T-helper 17 cell (primary cell): ENCODE measurements around the gene COL17A1. TPM values are rescaled to one million over a fixed set of nuclear protein-coding genes. Genes with fewer than 3 reads are reported as not detected.

Experiments
- ATAC-seq: fragments of 150-1000 bp; cut with Tn5 transposase; 2 replicates; pipeline ENCODE4 v1.10.0; 2021; ENCODE audit warnings: mild to moderate bottlenecking, moderate library complexity
- DNase-seq, 3 donors: peaks; one replicate each; pipeline versions ENCODE4 v3.0.0 to v3.0.0-alpha.2; 2020 to 2021
- H3K9me3 ChIP-seq: one replicate; pipeline ENCODE4 v1.7.0; 2013; ENCODE audit warnings: low read length, mild to moderate bottlenecking; ENCODE audit not compliant: control insufficient read depth, poor library complexity, severe bottlenecking
- H3K27ac Mint-ChIP-seq: one replicate; pipeline ENCODE4 v1.8.0; 2022; ENCODE audit warnings: mild to moderate bottlenecking, moderate library complexity, mixed read lengths
- H3K27me3 Mint-ChIP-seq: one replicate; pipeline ENCODE4 v1.8.0; 2022; ENCODE audit warnings: mixed read lengths
- H3K36me3 Mint-ChIP-seq: one replicate; pipeline ENCODE4 v1.8.0; 2022; ENCODE audit warnings: low read depth, mixed read lengths
- H3K4me1 Mint-ChIP-seq: one replicate; pipeline ENCODE4 v1.8.0; 2022; ENCODE audit warnings: mild to moderate bottlenecking, mixed read lengths
- H3K4me3 Mint-ChIP-seq: one replicate; pipeline ENCODE4 v1.8.0; 2022; ENCODE audit warnings: mild to moderate bottlenecking, moderate library complexity, mixed read lengths
- total RNA-seq, 4 donors: library from RNA in 2 of 4; stranded (reverse) in 2 of 4; gene quantifications; one replicate each; pipeline ENCODE4 v1.2.3 and lab custom pipeline; 2022 to 2026

Gene COL17A1
- total RNA-seq, 2 donors from 2014 or later: not detected

- no peak overlapping the region for H3K27ac Mint-ChIP-seq
Observed at GRCh38 chr10:104029521-104029860, 56.2 kb downstream of the COL17A1 start.

GRCh38 chr10:104028823-104029520, 56.7 kb downstream of the COL17A1 start:
- H3K9me3 ChIP-seq: no peaks in the 10 kb centered on the region
- ATAC-seq (no peak), DNase-seq (no peak)
- peaks cover 11% of the 10 kb centered on the region for H3K36me3 Mint-ChIP-seq
- H3K4me3 Mint-ChIP-seq: no peak overlapping the region
- H3K27ac Mint-ChIP-seq: no peak overlapping the region
- no peaks in the 10 kb centered on the region for H3K27me3 Mint-ChIP-seq
- peaks cover 6% of the 10 kb centered on the region for H3K4me1 Mint-ChIP-seq

More at GRCh38 chr10:104029521-104029860, 56.2 kb downstream of the COL17A1 start:
- DNase-seq (no peak), ATAC-seq (no peak)
- Mint-ChIP-seq H3K36me3 (peaks cover 5% of the 10 kb centered on the region), H3K27me3 (no peaks in the 10 kb centered on the region), H3K4me3 (no peak overlapping the region), H3K4me1 (peaks cover 4% of the 10 kb centered on the region)
- H3K9me3 ChIP-seq: no peaks in the 10 kb centered on the region

GRCh38 chr10:104028146-104028545, 57.5 kb downstream of the COL17A1 start:
- Mint-ChIP-seq H3K27ac (peak overlapping the region; percentile 60), H3K4me3 (no peak overlapping the region), H3K4me1 (peaks cover 8% of the 10 kb centered on the region), H3K36me3 (peaks cover 17% of the 10 kb centered on the region), H3K27me3 (no peaks in the 10 kb centered on the region)
- DNase-seq (no peak), ATAC-seq (peak; percentile 84)
- no peaks in the 10 kb centered on the region for H3K9me3 ChIP-seq

- no peak for DNase-seq
- Mint-ChIP-seq H3K27me3 (no peaks in the 10 kb centered on the region), H3K4me1 (peaks cover 13% of the 10 kb centered on the region), H3K27ac (no peak overlapping the region), H3K4me3 (no peak overlapping the region), H3K36me3 (peaks cover 25% of the 10 kb centered on the region)
- no peaks in the 10 kb centered on the region for H3K9me3 ChIP-seq
- ATAC-seq: no peak
Observed at GRCh38 chr10:104026762-104027161, 58.9 kb downstream of the COL17A1 start.

- no peaks in the 10 kb centered on the region for H3K9me3 ChIP-seq
- Mint-ChIP-seq H3K27me3 (no peaks in the 10 kb centered on the region), H3K36me3 (peaks cover 23% of the 10 kb centered on the region), H3K27ac (no peak overlapping the region), H3K4me3 (no peak overlapping the region), H3K4me1 (peaks cover 10% of the 10 kb centered on the region)
- ATAC-seq (no peak), DNase-seq (no peak)
Observed at GRCh38 chr10:104025524-104025923, 60.2 kb downstream of the COL17A1 start.

GRCh38 chr10:104022026-104022425, 63.7 kb downstream of the COL17A1 start:
- Mint-ChIP-seq H3K4me3 (no peak overlapping the region), H3K27ac (peak overlapping the region; percentile 56), H3K27me3 (no peaks in the 10 kb centered on the region), H3K4me1 (peaks cover 10% of the 10 kb centered on the region), H3K36me3 (peaks cover 23% of the 10 kb centered on the region)
- DNase-seq (no peak), ATAC-seq (no peak)
- no peaks in the 10 kb centered on the region for H3K9me3 ChIP-seq

- Mint-ChIP-seq H3K27ac (peak overlapping the region; percentile 56), H3K4me3 (no peak overlapping the region), H3K4me1 (peaks cover 10% of the 10 kb centered on the region), H3K27me3 (no peaks in the 10 kb centered on the region), H3K36me3 (peaks cover 23% of the 10 kb centered on the region)
- ATAC-seq (no peak), DNase-seq (no peak)
- H3K9me3 ChIP-seq: no peaks in the 10 kb centered on the region
Observed at GRCh38 chr10:104021246-104021645, 64.4 kb downstream of the COL17A1 start.

- Mint-ChIP-seq H3K27me3 (no peaks in the 10 kb centered on the region), H3K27ac (no peak overlapping the region), H3K4me1 (peaks cover 10% of the 10 kb centered on the region), H3K36me3 (peaks cover 23% of the 10 kb centered on the region), H3K4me3 (no peak overlapping the region)
- no peak for ATAC-seq
- H3K9me3 ChIP-seq: no peaks in the 10 kb centered on the region
- no peak for DNase-seq
Observed at GRCh38 chr10:104020020-104020419, 65.7 kb downstream of the COL17A1 start.

- peaks cover 12% of the 10 kb centered on the region for H3K36me3 Mint-ChIP-seq
- no peaks in the 10 kb centered on the region for H3K27me3 Mint-ChIP-seq
Observed at GRCh38 chr10:104018471-104018870, 67.2 kb downstream of the COL17A1 start.

GRCh38 chr10:104016661-104017060, 69.0 kb downstream of the COL17A1 start:
- H3K9me3 ChIP-seq: no peaks in the 10 kb centered on the region
- H3K4me3 Mint-ChIP-seq: no peak overlapping the region
- no peak overlapping the region for H3K27ac Mint-ChIP-seq
- H3K4me1 Mint-ChIP-seq: peaks cover under 1% of the 10 kb centered on the region
- H3K36me3 Mint-ChIP-seq: peaks cover under 1% of the 10 kb centered on the region
- no peak for ATAC-seq
- H3K27me3 Mint-ChIP-seq: no peaks in the 10 kb centered on the region
- no peak for DNase-seq

More at GRCh38 chr10:104018471-104018870, 67.2 kb downstream of the COL17A1 start:
- DNase-seq (no peak), ATAC-seq (no peak)
- H3K9me3 ChIP-seq: no peaks in the 10 kb centered on the region
- Mint-ChIP-seq H3K4me3 (no peak overlapping the region), H3K27ac (no peak overlapping the region), H3K4me1 (peaks cover 7% of the 10 kb centered on the region)

GRCh38 chr10:104014176-104014575, 71.5 kb downstream of the COL17A1 start:
- Mint-ChIP-seq H3K36me3 (no peaks in the 10 kb centered on the region), H3K27ac (no peak overlapping the region), H3K4me3 (no peak overlapping the region), H3K4me1 (no peaks in the 10 kb centered on the region), H3K27me3 (no peaks in the 10 kb centered on the region)
- ATAC-seq (no peak), DNase-seq (no peak)
- H3K9me3 ChIP-seq: no peaks in the 10 kb centered on the region

GRCh38 chr10:104013489-104013888, 72.2 kb downstream of the COL17A1 start:
- Mint-ChIP-seq H3K27ac (no peak overlapping the region), H3K27me3 (no peaks in the 10 kb centered on the region), H3K4me1 (no peaks in the 10 kb centered on the region), H3K36me3 (no peaks in the 10 kb centered on the region), H3K4me3 (no peak overlapping the region)
- DNase-seq: no peak
- no peaks in the 10 kb centered on the region for H3K9me3 ChIP-seq
- ATAC-seq: no peak

- H3K4me1 Mint-ChIP-seq: peaks cover 2% of the 10 kb centered on the region
- H3K36me3 Mint-ChIP-seq: peaks cover 2% of the 10 kb centered on the region
- no peaks in the 10 kb centered on the region for H3K9me3 ChIP-seq
- no peak for DNase-seq
- H3K4me3 Mint-ChIP-seq: no peak overlapping the region
- H3K27ac Mint-ChIP-seq: no peak overlapping the region
- ATAC-seq: no peak
- no peaks in the 10 kb centered on the region for H3K27me3 Mint-ChIP-seq
Observed at GRCh38 chr10:104011904-104012303, 73.8 kb downstream of the COL17A1 start.

GRCh38 chr10:104005172-104005863, 80.4 kb downstream of the COL17A1 start:
- peaks cover 17% of the 10 kb centered on the region for H3K4me1 Mint-ChIP-seq
- peak overlapping the region; percentile 87 for H3K27ac Mint-ChIP-seq
- H3K36me3 Mint-ChIP-seq: peaks cover 20% of the 10 kb centered on the region
- DNase-seq: no peak
- no peak for ATAC-seq
- H3K9me3 ChIP-seq: no peaks in the 10 kb centered on the region
- H3K4me3 Mint-ChIP-seq: no peak overlapping the region
- H3K27me3 Mint-ChIP-seq: no peaks in the 10 kb centered on the region
